Heart left ventricle (tissue), 16 donors: ENCODE data around the gene DDR2. TPM values are rescaled to one million over a fixed set of nuclear protein-coding genes. Genes with fewer than 3 reads are reported as not detected.
A peak's percentile ranks its signal among the peaks of the same experiment; 100 is the strongest.

ENCODE experiments used
- ATAC-seq, 4 donors: fragments of 200-7000 bp; cut with Tn5 transposase; one replicate each; pipeline ENCODE4 v1.9.1; 2020 to 2022; ENCODE audit warnings: moderate library complexity in 4 of 4, mild to moderate bottlenecking in 3 of 4, moderate number of reproducible peaks in 1 of 4
- DNase-seq, 5 donors: peaks; one replicate each; pipeline ENCODE4 v3.0.0-alpha.2; 2020
- H3K27ac ChIP-seq, 12 donors: fragments of 200-600 bp; sonication (generic) in 4 of 12; one replicate each; pipeline versions ENCODE4 v1.5.0 to v1.8.0; 2016 to 2022; ENCODE audit warnings: mild to moderate bottlenecking in 2 of 12
- H3K27me3 ChIP-seq, 9 donors: fragments of 200-600 bp; sonication (generic) in 2 of 9; one replicate each; pipeline versions ENCODE4 v1.5.1 to v1.8.0; 2016 to 2022; ENCODE audit warnings: mild to moderate bottlenecking in 3 of 9
- H3K36me3 ChIP-seq, 9 donors: fragments of 200-600 bp; sonication (generic) in 2 of 9; one replicate each; pipeline versions ENCODE4 v1.5.0 to v1.8.0; 2018 to 2022; ENCODE audit warnings: mild to moderate bottlenecking in 2 of 9
- H3K4me1 ChIP-seq, 12 donors: fragments of 200-600 bp; sonication (generic) in 4 of 12; one replicate each; pipeline versions ENCODE4 v1.5.0 to v1.8.0; 2016 to 2022; ENCODE audit warnings: mild to moderate bottlenecking in 3 of 12
- H3K4me3 ChIP-seq, 12 donors: fragments of 200-600 bp; sonication (generic) in 4 of 12; one replicate each; pipeline versions ENCODE4 v1.5.0 to v1.8.0; 2017 to 2022; ENCODE audit warnings: mild to moderate bottlenecking in 9 of 12, moderate library complexity in 4 of 12
- H3K9me3 ChIP-seq, 12 donors: fragments of 200-600 bp; sonication (generic) in 4 of 12; one replicate each; pipeline versions ENCODE4 v1.5.0 to v1.8.0; 2016 to 2022; ENCODE audit warnings: mild to moderate bottlenecking in 1 of 12
- POLR2A ChIP-seq, 2 donors: fragments of 450-650 bp; IDR thresholded peaks; one replicate each; pipeline ENCODE4 v1.6.1; 2017; ENCODE audit warnings: antibody characterized with exemption in 2 of 2, mild to moderate bottlenecking in 2 of 2, moderate library complexity in 2 of 2
- WGBS, 4 donors: extraction: QIAGEN DNeasy Blood & Tissue Kit in 2 of 4; methylation state at CpG; one replicate each; pipeline versions ENCODE4 v1.1.5 to v1.1.7; 2013 to 2018; 5-methylcytosine and 5-hydroxymethylcytosine counted together
- intact Hi-C, 10 donors: fragments of 100-400 bp; cut with DNase I; formaldehyde crosslinking; loops; one replicate each; pipeline versions ENCODE4 v1.11.1 to v1.14.2; 2022
- polyA plus RNA-seq, 2 donors: library from polyadenylated mRNA; stranded (reverse); fragments of 200-250 nt; gene quantifications; one replicate each; pipeline ENCODE4 v1.2.3, GENCODE V29; 2013
- total RNA-seq, 9 donors: library from RNA; depleted of rRNA in 2 of 9; stranded (reverse); fragments of >200 nt in 2 of 9; fragmentation: NEBNext Ultra II Directional in 3 of 9; extraction: Animal tissue kit (Norgen Biotek cat#: 25700) in 3 of 9; gene quantifications; one replicate each; pipeline versions ENCODE4 v1.1.0 to v1.2.4, GENCODE V29; 2016 to 2023
- TF ChIP-seq, protein P1 (sequence below), 12 donors: fragments of 200-600 bp; sonication (generic) in 4 of 12; IDR thresholded peaks; one replicate each; pipeline versions ENCODE4 v1.5.0 to v1.8.0; 2018 to 2022; ENCODE audit warnings: antibody characterized with exemption in 12 of 12, mild to moderate bottlenecking in 5 of 12
- donor health status: ischemic (EF 13 %, LVEDD 7.1; RV severe dilation, severe dysfunction).
- donor health status: healthy with polysubstance abuse.
- donor health status: DM: no; HTN: yes; CAD: no.
- donor health status: DM: no; HTN: no; CAD: no.
- donor health status: ischemic (EF 25% LVEDD 6.9; RV normal size, moderate dysfunction).
- donor health status: ischemic (EF 25% LVEDD 5.7; RV mildly dilated, moderate dysfunction).
- donor health status: healthy.
- donor health status: DM: yes; HTN: yes; CAD: no.
- donor health status: ischemic (EF 35%, LVEDD 5.7; RV mildly dilated, moderate dysfunction).
- donor health status: nonischemic (EF 11% LVEDD 7.7; RV severe dilation, severe dysfunction).
- donor health status: DM: yes; HTN: yes; CAD: no.
- donor health status: PGD.
- donor health status: ischemic (EF 29% LVEDD 5.4; RV normal size, mild dysfunction).
- donor health status: nonischemic (EF 23%, LVEDD 6.1; RV moderate dilation, normal function).

DDR2 gene
- total and polyA plus RNA-seq, 11 donors = 5.0 to 55.3 (median 23.8) TPM

- ATAC-seq = no peak
- intact Hi-C loops = loop anchor here in 6 of 10 donors (5.0 to 10.0 kb wide), 7 partner anchors 43 to 575 kb away; no protein-coding TSS in a partner anchor
- DNase-seq = no peak
- Histone ChIP-seq H3K4me3 (no peak overlapping the region), H3K27me3 (no peaks in the 10 kb centered on the region), H3K9me3 (no peaks in the 10 kb centered on the region), H3K27ac (peak overlapping the region in 9 of 12 donors; percentile 4 to 92 (median 84)), H3K36me3 (no peaks in the 10 kb centered on the region), H3K4me1 (peaks cover 0 to 45% (median 12%) of the 10 kb centered on the region in 12 donors)
- WGBS, 4 donors = 67 to 89% (median 78%) methylated on average over 2 of the region's 2 CpGs
- TF ChIP-seq POLR2A (IDR thresholded peaks at IDR 0.05) = no peak
- TF ChIP-seq, protein P1, sequence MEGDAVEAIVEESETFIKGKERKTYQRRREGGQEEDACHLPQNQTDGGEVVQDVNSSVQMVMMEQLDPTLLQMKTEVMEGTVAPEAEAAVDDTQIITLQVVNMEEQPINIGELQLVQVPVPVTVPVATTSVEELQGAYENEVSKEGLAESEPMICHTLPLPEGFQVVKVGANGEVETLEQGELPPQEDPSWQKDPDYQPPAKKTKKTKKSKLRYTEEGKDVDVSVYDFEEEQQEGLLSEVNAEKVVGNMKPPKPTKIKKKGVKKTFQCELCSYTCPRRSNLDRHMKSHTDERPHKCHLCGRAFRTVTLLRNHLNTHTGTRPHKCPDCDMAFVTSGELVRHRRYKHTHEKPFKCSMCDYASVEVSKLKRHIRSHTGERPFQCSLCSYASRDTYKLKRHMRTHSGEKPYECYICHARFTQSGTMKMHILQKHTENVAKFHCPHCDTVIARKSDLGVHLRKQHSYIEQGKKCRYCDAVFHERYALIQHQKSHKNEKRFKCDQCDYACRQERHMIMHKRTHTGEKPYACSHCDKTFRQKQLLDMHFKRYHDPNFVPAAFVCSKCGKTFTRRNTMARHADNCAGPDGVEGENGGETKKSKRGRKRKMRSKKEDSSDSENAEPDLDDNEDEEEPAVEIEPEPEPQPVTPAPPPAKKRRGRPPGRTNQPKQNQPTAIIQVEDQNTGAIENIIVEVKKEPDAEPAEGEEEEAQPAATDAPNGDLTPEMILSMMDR (IDR thresholded peaks at IDR 0.05) = no peak
Observed at GRCh38 chr1:162629651-162630050, 2.6 kb upstream of the DDR2 start.

DNA sequence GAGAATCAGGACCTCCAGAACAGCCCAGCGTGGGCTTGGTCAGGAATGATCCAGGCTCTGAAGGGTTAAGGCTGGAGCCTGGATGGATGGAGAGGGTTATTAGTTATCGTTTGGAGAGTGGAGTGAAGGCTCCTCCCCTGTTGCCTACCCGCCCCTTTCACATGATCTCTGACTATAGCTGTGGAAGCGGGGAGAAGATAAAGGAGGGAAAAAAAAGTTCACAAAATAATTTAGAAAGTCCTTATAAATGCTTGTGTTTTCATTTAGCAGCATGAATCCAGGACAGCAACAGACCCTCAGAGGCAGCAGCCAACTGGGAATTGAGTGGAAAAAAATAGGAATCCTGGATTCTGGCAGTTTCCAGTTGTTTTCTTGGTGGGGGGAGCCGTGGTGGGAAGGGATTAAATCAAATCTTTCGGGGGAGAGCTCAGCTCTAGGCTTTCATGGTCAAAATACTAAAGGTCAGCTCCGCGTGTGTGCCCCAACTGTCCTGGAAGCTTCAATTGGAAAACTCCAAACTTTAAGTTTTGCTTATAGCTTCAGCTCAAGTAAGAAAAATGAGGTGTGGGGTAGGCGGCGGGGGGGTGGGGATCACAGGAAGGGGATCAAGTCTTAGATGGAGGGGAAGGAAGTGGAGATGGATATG lies 595 bp upstream of the DDR2 start:
- WGBS, 4 donors = 17 to 24% (median 20%) methylated on average over 10 of the region's 10 CpGs
- H3K36me3 ChIP-seq = no peaks in the 10 kb centered on the region

DNA sequence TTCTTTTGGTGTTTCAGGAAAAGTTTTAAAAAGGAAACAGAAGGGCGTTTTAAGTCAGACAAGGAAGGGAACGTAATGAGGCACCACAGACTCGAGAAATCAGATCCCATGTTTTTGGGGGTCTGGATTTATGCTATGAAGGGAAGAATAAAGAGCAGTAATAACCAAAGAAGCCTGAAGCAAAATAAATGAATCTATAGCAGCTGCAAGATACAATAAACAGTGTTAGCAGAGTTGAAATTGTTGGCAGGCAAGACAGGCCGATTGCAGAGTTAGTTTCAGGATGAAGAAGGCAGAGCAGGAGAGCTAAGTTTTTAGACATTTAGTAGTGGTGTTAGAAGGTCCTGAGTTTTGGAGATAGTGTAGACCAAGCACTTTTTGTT lies 425 bp downstream of the DDR2 start:
- Histone ChIP-seq H3K4me3 (peak overlapping the region; percentile 13 to 68 (median 52)), H3K27ac (peak overlapping the region; percentile 69 to 92 (median 84)), H3K36me3 (no peaks in the 10 kb centered on the region), H3K9me3 (no peaks in the 10 kb centered on the region), H3K27me3 (no peaks in the 10 kb centered on the region), H3K4me1 (peaks cover 0 to 45% (median 17%) of the 10 kb centered on the region in 12 donors)
- DNase-seq (no peak), ATAC-seq (peak in 3 of 4 donors; percentile 4 to 44 (median 22))
- intact Hi-C loops = loop anchor here in 5 of 10 donors (5.0 to 10.0 kb wide), 5 partner anchors 40 to 65 kb away; no protein-coding TSS in a partner anchor
- TF ChIP-seq, protein P1 (IDR thresholded peaks at IDR 0.05) = no peak
- no peak for TF ChIP-seq POLR2A (IDR thresholded peaks at IDR 0.05)
- 14 to 25% (median 21%) methylated on average over 4 of the region's 4 CpGs for WGBS, 4 donors

More for the DNA sequence above, 595 bp upstream of the DDR2 start:
- intact Hi-C loops = loop anchor here in 5 of 10 donors (5.0 to 10.0 kb wide), 5 partner anchors 41 to 66 kb away; no protein-coding TSS in a partner anchor
- peak overlapping the region; percentile 33 to 92 (median 84) for H3K27ac ChIP-seq
- H3K4me1 ChIP-seq = peaks cover 0 to 52% (median 15%) of the 10 kb centered on the region in 12 donors
- H3K4me3 ChIP-seq = peak overlapping the region; percentile 13 to 68 (median 52)
- peak in 4 of 5 donors; percentile 35 to 57 (median 48) for DNase-seq
- H3K27me3 ChIP-seq = no peaks in the 10 kb centered on the region
- TF ChIP-seq POLR2A (IDR thresholded peaks at IDR 0.05) = no peak
- TF ChIP-seq, protein P1 (IDR thresholded peaks at IDR 0.05) = no peak
- no peaks in the 10 kb centered on the region for H3K9me3 ChIP-seq
- ATAC-seq = peak; percentile 77 to 90 (median 82)

DNA sequence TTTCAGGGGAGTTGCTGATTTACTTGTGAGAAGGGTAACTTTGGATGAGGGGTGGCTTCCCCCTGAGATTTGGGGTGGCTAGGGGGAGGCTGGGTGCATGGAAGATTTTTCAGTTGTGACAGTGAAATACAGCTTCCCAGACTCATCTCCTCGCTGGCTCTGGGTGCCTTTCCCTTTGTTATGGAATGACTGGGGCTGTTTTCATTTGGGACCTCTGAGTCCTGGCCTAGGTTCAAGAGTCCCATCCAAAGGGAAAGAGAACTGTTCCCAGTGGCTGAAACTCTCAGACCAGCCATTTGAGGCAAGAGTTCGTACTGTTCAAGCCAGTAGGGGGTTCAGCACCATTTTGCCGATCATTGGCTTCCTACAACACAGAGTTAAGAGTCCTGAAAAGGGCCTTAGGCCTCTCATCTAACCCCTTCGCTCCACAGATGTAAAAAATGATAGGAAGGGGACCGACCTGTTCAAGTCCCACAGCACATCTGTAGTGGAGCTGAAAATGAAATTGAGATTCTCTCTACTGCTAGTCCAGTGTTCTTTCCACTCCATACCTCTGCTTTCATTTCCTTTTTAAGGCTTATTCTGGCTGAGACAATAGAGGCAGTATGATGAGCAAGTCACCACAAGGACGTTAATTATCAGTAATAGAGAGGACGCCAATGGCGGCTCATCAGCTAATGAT lies 958 bp downstream of the DDR2 start:
- TF ChIP-seq POLR2A (IDR thresholded peaks at IDR 0.05) = no peak
- TF ChIP-seq, protein P1 (IDR thresholded peaks at IDR 0.05) = peak in 3 of 12 donors; percentile 20 to 26 (median 20)
- Histone ChIP-seq H3K27ac (peak overlapping the region; percentile 69 to 92 (median 84)), H3K4me1 (peaks cover 0 to 45% (median 17%) of the 10 kb centered on the region in 12 donors), H3K4me3 (peak overlapping the region; percentile 13 to 68 (median 52)), H3K36me3 (no peaks in the 10 kb centered on the region), H3K27me3 (no peaks in the 10 kb centered on the region), H3K9me3 (no peaks in the 10 kb centered on the region)
- intact Hi-C loops = loop anchor here in 5 of 10 donors (5.0 to 10.0 kb wide), 5 partner anchors 39 to 64 kb away; no protein-coding TSS in a partner anchor
- WGBS, 4 donors = 31 to 47% (median 43%) methylated on average over 8 of the region's 8 CpGs
- ATAC-seq (peak; percentile 33 to 52 (median 42)), DNase-seq (peak in 4 of 5 donors; percentile 28 to 37 (median 33))
